H9 (cell line): Measurements from ENCODE around the gene SYNE2. TPM values are rescaled to one million over a fixed set of nuclear protein-coding genes. Genes with fewer than 3 reads are reported as not detected.

Experiments
- DNase-seq: peaks from one replicate; pipeline ENCODE4 v3.0.0-alpha.2; 2017
- H2AFZ ChIP-seq: one replicate; pipeline ENCODE4 v1.6.1; 2013; ENCODE audit warnings: mild to moderate bottlenecking, low read length, control low read depth, moderate library complexity
- H2AK5ac ChIP-seq: 2 replicates; pipeline ENCODE4 v1.6.1; 2013; ENCODE audit warnings: low read length, control low read depth, mixed read lengths; ENCODE audit not compliant: insufficient read length
- H2BK120ac ChIP-seq: one replicate; pipeline ENCODE4 v1.6.1; 2013; ENCODE audit warnings: low read depth, mild to moderate bottlenecking, low read length, control low read depth, inconsistent platforms; ENCODE audit not compliant: poor library complexity, severe bottlenecking
- H2BK12ac ChIP-seq: 2 replicates; pipeline ENCODE4 v1.6.1; 2013; ENCODE audit warnings: low read length, control low read depth, mixed read lengths, low read depth; ENCODE audit not compliant: insufficient read length
- H2BK15ac ChIP-seq: 2 replicates; pipeline ENCODE4 v1.6.1; 2013; ENCODE audit warnings: low read depth, low read length, control low read depth
- H2BK20ac ChIP-seq: one replicate; pipeline ENCODE4 v1.6.1; 2013; ENCODE audit warnings: low read depth, mild to moderate bottlenecking, low read length, control low read depth, inconsistent platforms; ENCODE audit not compliant: poor library complexity, severe bottlenecking
- H2BK5ac ChIP-seq: 2 replicates; pipeline ENCODE4 v1.6.1; 2013; ENCODE audit warnings: low read length, control low read depth, mixed read lengths; ENCODE audit not compliant: insufficient read length
- H3K14ac ChIP-seq: 2 replicates; pipeline ENCODE4 v1.6.1; 2013; ENCODE audit warnings: low read length, control low read depth; ENCODE audit not compliant: insufficient read depth
- H3K18ac ChIP-seq: 2 replicates; pipeline ENCODE4 v1.6.1; 2013; ENCODE audit warnings: low read depth, mild to moderate bottlenecking, mixed read lengths, low read length, control low read depth; ENCODE audit not compliant: insufficient read length
- H3K23ac ChIP-seq: 2 replicates; pipeline ENCODE4 v1.6.1; 2013; ENCODE audit warnings: low read length, control low read depth, mixed read lengths, low read depth; ENCODE audit not compliant: insufficient read length
- H3K23me2 ChIP-seq: 2 replicates; pipeline ENCODE4 v1.6.1; 2013; ENCODE audit warnings: low read depth, mild to moderate bottlenecking, mixed read lengths, low read length, control low read depth; ENCODE audit not compliant: insufficient read length, poor library complexity, severe bottlenecking
- H3K27ac ChIP-seq: 2 replicates; pipeline ENCODE4 v1.5.1; 2013; ENCODE audit warnings: low read length, control low read depth, mixed read lengths, low read depth; ENCODE audit not compliant: insufficient read length
- H3K27me3 ChIP-seq: 2 replicates; pipeline ENCODE4 v1.6.1; 2013; ENCODE audit warnings: low read length, control low read depth, inconsistent platforms; ENCODE audit not compliant: insufficient read depth
- H3K4ac ChIP-seq: 2 replicates; pipeline ENCODE4 v1.6.1; 2013; ENCODE audit warnings: low read depth, mild to moderate bottlenecking, control low read depth, inconsistent platforms, low read length, moderate library complexity
- H3K4me1 ChIP-seq: 2 replicates; pipeline ENCODE4 v1.6.1; 2013; ENCODE audit warnings: low read length, control low read depth, inconsistent platforms; ENCODE audit not compliant: insufficient read depth
- H3K4me2 ChIP-seq: 2 replicates; pipeline ENCODE4 v1.6.1; 2013; ENCODE audit warnings: low read length, control low read depth, mixed read lengths; ENCODE audit not compliant: insufficient read length, insufficient read depth
- H3K56ac ChIP-seq: 2 replicates; pipeline ENCODE4 v1.6.1; 2013; ENCODE audit warnings: low read depth, mild to moderate bottlenecking, mixed read lengths, low read length, control low read depth; ENCODE audit not compliant: insufficient read length
- H3K79me1 ChIP-seq: 2 replicates; pipeline ENCODE4 v1.6.1; 2013; ENCODE audit warnings: low read depth, mild to moderate bottlenecking, moderate library complexity, low read length, control low read depth, inconsistent platforms; ENCODE audit not compliant: insufficient read depth, poor library complexity, severe bottlenecking
- H3K79me2 ChIP-seq: 2 replicates; pipeline ENCODE4 v1.6.1; 2013; ENCODE audit warnings: low read length, control low read depth, inconsistent platforms; ENCODE audit not compliant: insufficient read depth
- H3K9ac ChIP-seq: 2 replicates; pipeline ENCODE4 v1.6.1; 2013; ENCODE audit warnings: low read length, control low read depth, mixed read lengths; ENCODE audit not compliant: insufficient read length; ENCODE audit errors: extremely low read depth
- H3K9me3 ChIP-seq: one replicate; pipeline ENCODE4 v1.6.1; 2013; ENCODE audit warnings: low read depth, low read length, inconsistent platforms; ENCODE audit not compliant: control insufficient read depth
- H3T11ph ChIP-seq: one replicate; pipeline ENCODE4 v1.6.1; 2013; ENCODE audit warnings: mild to moderate bottlenecking, low read length, control low read depth, inconsistent platforms
- H4K20me1 ChIP-seq: one replicate; pipeline ENCODE4 v1.6.1; 2013; ENCODE audit not compliant: control insufficient read depth, insufficient read length, insufficient read depth
- H4K5ac ChIP-seq: 2 replicates; pipeline ENCODE4 v1.6.1; 2013; ENCODE audit warnings: low read depth, mild to moderate bottlenecking, mixed read lengths, low read length, control low read depth; ENCODE audit not compliant: insufficient read length
- H4K8ac ChIP-seq: replicated peaks from 2 replicates; pipeline ENCODE4 v1.6.1; 2013; ENCODE audit warnings: low read length, control low read depth, mixed read lengths, low read depth; ENCODE audit not compliant: insufficient read length
- H4K91ac ChIP-seq: 2 replicates; pipeline ENCODE4 v1.6.1; 2013; ENCODE audit warnings: low read depth, mild to moderate bottlenecking, moderate library complexity, mixed read lengths, low read length, control low read depth; ENCODE audit not compliant: insufficient read length
- H3K27ac Mint-ChIP-seq, 3 experiments: 2 replicates in 2 of 3; 3 replicates in 1 of 3; pipeline ENCODE4 v1.8.0; 2020 to 2021; ENCODE audit warnings: mixed read lengths in 3 of 3, mild to moderate bottlenecking in 1 of 3, moderate library complexity in 1 of 3
- H3K27me3 Mint-ChIP-seq: 2 replicates; pipeline ENCODE4 v1.8.0; 2021; ENCODE audit warnings: low read depth, mild to moderate bottlenecking, moderate library complexity, mixed read lengths
- H3K36me3 Mint-ChIP-seq, 3 experiments: 2 replicates in 2 of 3; 3 replicates in 1 of 3; pipeline ENCODE4 v1.8.0; 2020 to 2021; ENCODE audit warnings: low read depth in 3 of 3, mixed read lengths in 3 of 3; ENCODE audit not compliant: insufficient read depth in 1 of 3
- H3K4me1 Mint-ChIP-seq, 2 experiments: 2 replicates each; pipeline ENCODE4 v1.8.0; 2020; ENCODE audit warnings: mixed read lengths in 2 of 2
- H3K4me3 Mint-ChIP-seq, 2 experiments: 2 replicates in 1 of 2; 3 replicates in 1 of 2; pipeline ENCODE4 v1.8.0; 2020 to 2021; ENCODE audit warnings: mild to moderate bottlenecking in 2 of 2, mixed read lengths in 2 of 2, moderate library complexity in 1 of 2
- H3K9me3 Mint-ChIP-seq, 2 experiments: 2 replicates in 1 of 2; 3 replicates in 1 of 2; pipeline ENCODE4 v1.8.0; 2020; ENCODE audit warnings: mild to moderate bottlenecking in 2 of 2, mixed read lengths in 2 of 2, moderate library complexity in 1 of 2
- CTCF ChIP-seq: fragments of 200-600 bp; sonication (generic); conservative IDR thresholded peaks from 3 replicates; pipeline ENCODE4 v1.8.0; 2021; ENCODE audit warnings: antibody characterized with exemption, mild to moderate bottlenecking
- WGBS: extraction: QIAGEN DNeasy Blood & Tissue Kit; methylation state at CpG from one replicate; pipeline ENCODE4 v1.1.7; 2013; ENCODE audit warnings: missing lambda C conversion rate, low lambda C conversion rate, mixed read lengths; ENCODE audit not compliant: insufficient read length; ENCODE audit errors: extremely low coverage; 5-methylcytosine and 5-hydroxymethylcytosine counted together
- total RNA-seq: library from RNA; stranded (reverse); gene quantifications from 2 replicates; pipeline ENCODE4 v1.2.1, GENCODE V29; 2021

The SYNE2 gene
- total RNA-seq, 1 experiment from 2014 or later = 43.3 TPM

GRCh38 chr14:64203366-64204006, 350.7 kb downstream of the SYNE2 start:
- DNase-seq = no peak
- H2BK12ac ChIP-seq = no peak overlapping the region
- H4K20me1 ChIP-seq = no peaks in the 10 kb centered on the region
- H2BK20ac ChIP-seq = no peak overlapping the region
- H2AK5ac ChIP-seq = no peak overlapping the region
- no peaks in the 10 kb centered on the region for H3K79me1 ChIP-seq
- no peak overlapping the region for H2BK15ac ChIP-seq
- no peak overlapping the region for H3K23ac ChIP-seq
- no peak overlapping the region for H4K91ac ChIP-seq
- Mint-ChIP-seq H3K27me3 (no peaks in the 10 kb centered on the region), H3K27ac (no peak overlapping the region), H3K4me3 (no peak overlapping the region), H3K9me3 (no peaks in the 10 kb centered on the region), H3K4me1 (peaks cover 38 to 41% of the 10 kb centered on the region in 2 experiments), H3K36me3 (peaks cover 3 to 17% (median 5%) of the 10 kb centered on the region in 3 experiments; a peak in 5 of 7 replicates)
- no peak overlapping the region for H3K4me2 ChIP-seq
- no peak overlapping the region for H3T11ph ChIP-seq
- no peak overlapping the region for H4K8ac ChIP-seq
- H4K5ac ChIP-seq = no peak overlapping the region
- H3K79me2 ChIP-seq = no peaks in the 10 kb centered on the region
- H3K4ac ChIP-seq = no peak overlapping the region
- H3K23me2 ChIP-seq = no peaks in the 10 kb centered on the region
- H2BK120ac ChIP-seq = no peak overlapping the region
- no peak overlapping the region for H3K18ac ChIP-seq
- H3K9ac ChIP-seq = no peak overlapping the region
- H3K27ac ChIP-seq = no peak overlapping the region
- H3K4me1 ChIP-seq = no peaks in the 10 kb centered on the region; the same call in 1 of the 2 replicates
- H2BK5ac ChIP-seq = no peak overlapping the region
- H3K9me3 ChIP-seq = no peaks in the 10 kb centered on the region
- WGBS = no CpG with 5 or more reads among the region's 4 CpGs
- no peak for TF ChIP-seq CTCF
- H3K14ac ChIP-seq = no peak overlapping the region
- H3K27me3 ChIP-seq = no peaks in the 10 kb centered on the region
- H3K56ac ChIP-seq = no peak overlapping the region
- H2AFZ ChIP-seq = no peak overlapping the region
